Osteoblast (primary cell): ENCODE measurements around the gene HOXA9. TPM values are rescaled to one million over a fixed set of nuclear protein-coding genes. Genes with fewer than 3 reads are reported as not detected.

Experiments used
- DNase-seq: peaks from one replicate; pipeline ENCODE4 v3.0.0; 2011; ENCODE audit warnings: low spot score, mixed read lengths; ENCODE audit not compliant: insufficient read length; ENCODE audit errors: missing footprints
- H2AFZ ChIP-seq: 2 replicates; pipeline ENCODE4 v1.6.0; 2011; ENCODE audit warnings: mild to moderate bottlenecking, low read length
- H3K27ac ChIP-seq: 2 replicates; pipeline ENCODE4 v1.5.1; 2011; ENCODE audit warnings: mild to moderate bottlenecking, low read depth, low read length, moderate library complexity
- H3K27me3 ChIP-seq: 2 replicates; pipeline ENCODE4 v1.6.0; 2012; ENCODE audit warnings: mild to moderate bottlenecking, control low read depth, inconsistent platforms, low read length, moderate library complexity; ENCODE audit not compliant: insufficient read depth
- H3K36me3 ChIP-seq: 2 replicates; pipeline ENCODE4 v1.5.1; 2011; ENCODE audit warnings: mild to moderate bottlenecking, low read length, control low read depth, moderate library complexity; ENCODE audit not compliant: insufficient read depth
- H3K4me1 ChIP-seq: 2 replicates; pipeline ENCODE4 v1.5.1; 2011; ENCODE audit warnings: mild to moderate bottlenecking, low read length, control low read depth, moderate library complexity; ENCODE audit not compliant: insufficient read depth
- H3K4me2 ChIP-seq: 2 replicates; pipeline ENCODE4 v1.6.0; 2011; ENCODE audit warnings: mild to moderate bottlenecking, low read length; ENCODE audit not compliant: insufficient read depth
- H3K4me3 ChIP-seq: fragments of 200-600 bp; sonication (generic); 3 replicates; pipeline ENCODE4 v1.5.1; 2012; ENCODE audit warnings: mild to moderate bottlenecking, low read length, inconsistent platforms; ENCODE audit not compliant: insufficient read depth
- H3K79me2 ChIP-seq: 2 replicates; pipeline ENCODE4 v1.6.0; 2012; ENCODE audit warnings: mild to moderate bottlenecking, low read length, control low read depth, inconsistent platforms; ENCODE audit not compliant: insufficient read depth
- H3K9me3 ChIP-seq: 2 replicates; pipeline ENCODE4 v1.5.1; 2011; ENCODE audit warnings: low read depth, low read length, control low read depth
- H4K20me1 ChIP-seq: 2 replicates; pipeline ENCODE4 v1.6.0; 2012; ENCODE audit warnings: mild to moderate bottlenecking, low read length, control low read depth; ENCODE audit not compliant: insufficient read depth
- CTCF ChIP-seq: IDR thresholded peaks from 2 replicates; pipeline ENCODE4 v1.5.1; 2011; ENCODE audit warnings: mild to moderate bottlenecking, low read depth, low read length, moderate library complexity; ENCODE audit errors: extremely low read depth
- total RNA-seq: library from RNA; depleted of rRNA; stranded (reverse); fragments of >200 nt; gene quantifications from 2 replicates; pipeline ENCODE4 v1.2.3, GENCODE V29; 2012

Gene HOXA9
- total RNA-seq, 1 donor, result 19.5 TPM

- Histone ChIP-seq H3K27ac (peak overlapping the region; percentile 27), H3K79me2 (peaks cover 71% of the 10 kb centered on the region), H3K4me2 (peak overlapping the region; percentile 96), H3K4me3 (peak overlapping the region; percentile 80), H3K4me1 (peaks cover 34% of the 10 kb centered on the region), H3K27me3 (peaks cover 14% of the 10 kb centered on the region), H4K20me1 (peaks cover 13% of the 10 kb centered on the region), H2AFZ (peak overlapping the region; percentile 49), H3K9me3 (no peaks in the 10 kb centered on the region), H3K36me3 (no peaks in the 10 kb centered on the region)
- no peak for DNase-seq
- TF ChIP-seq CTCF, result no peak
These were observed 33.0 kb upstream of the HOXA9 start for GRCh38 chr7:27198138-27198841.

- no peak for DNase-seq
- Histone ChIP-seq H2AFZ (peak overlapping the region; percentile 2), H3K4me1 (peaks cover 38% of the 10 kb centered on the region), H3K9me3 (no peaks in the 10 kb centered on the region), H3K4me3 (peak overlapping the region; percentile 80), H3K36me3 (no peaks in the 10 kb centered on the region), H4K20me1 (peaks cover 13% of the 10 kb centered on the region), H3K27ac (peak overlapping the region; percentile 27), H3K27me3 (peaks cover 14% of the 10 kb centered on the region), H3K79me2 (peaks cover 78% of the 10 kb centered on the region), H3K4me2 (peak overlapping the region; percentile 96)
- TF ChIP-seq CTCF, result no peak
These were observed 32.1 kb upstream of the HOXA9 start for GRCh38 chr7:27197137-27198042.

- no peaks in the 10 kb centered on the region for H3K36me3 ChIP-seq
- peak; percentile 81 for TF ChIP-seq CTCF
- peaks cover 14% of the 10 kb centered on the region for H3K27me3 ChIP-seq
- no peak for DNase-seq
- peaks cover 13% of the 10 kb centered on the region for H4K20me1 ChIP-seq
- H3K4me2 ChIP-seq, result peak overlapping the region; percentile 96
- H3K27ac ChIP-seq, result no peak overlapping the region
- H3K9me3 ChIP-seq, result no peaks in the 10 kb centered on the region
- no peak overlapping the region for H2AFZ ChIP-seq
- peaks cover 84% of the 10 kb centered on the region for H3K79me2 ChIP-seq
- peak overlapping the region; percentile 80 for H3K4me3 ChIP-seq
- peaks cover 42% of the 10 kb centered on the region for H3K4me1 ChIP-seq
These were observed 31.0 kb upstream of the HOXA9 start for GRCh38 chr7:27196287-27196767.
